OCI-LY7 (cell line): ENCODE data around the gene ARHGAP18.

Source experiments
- EZH2phosphoT487 ChIP-seq: fragments of 200-600 bp; sonication (generic); IDR thresholded peaks from 2 replicates; pipeline ENCODE4 v1.6.1; 2018; ENCODE audit warnings: low read depth, borderline replicate concordance, mild to moderate bottlenecking, mixed run types, antibody characterized with exemption, low read length, moderate library complexity, mixed read lengths
- TF ChIP-seq, protein P1 (sequence below): fragments of 200-600 bp; sonication (generic); conservative IDR thresholded peaks from 2 replicates; pipeline ENCODE4 v1.5.1; 2014; ENCODE audit warnings: mild to moderate bottlenecking, antibody characterized with exemption, low read length, moderate library complexity, mixed read lengths

DNA sequence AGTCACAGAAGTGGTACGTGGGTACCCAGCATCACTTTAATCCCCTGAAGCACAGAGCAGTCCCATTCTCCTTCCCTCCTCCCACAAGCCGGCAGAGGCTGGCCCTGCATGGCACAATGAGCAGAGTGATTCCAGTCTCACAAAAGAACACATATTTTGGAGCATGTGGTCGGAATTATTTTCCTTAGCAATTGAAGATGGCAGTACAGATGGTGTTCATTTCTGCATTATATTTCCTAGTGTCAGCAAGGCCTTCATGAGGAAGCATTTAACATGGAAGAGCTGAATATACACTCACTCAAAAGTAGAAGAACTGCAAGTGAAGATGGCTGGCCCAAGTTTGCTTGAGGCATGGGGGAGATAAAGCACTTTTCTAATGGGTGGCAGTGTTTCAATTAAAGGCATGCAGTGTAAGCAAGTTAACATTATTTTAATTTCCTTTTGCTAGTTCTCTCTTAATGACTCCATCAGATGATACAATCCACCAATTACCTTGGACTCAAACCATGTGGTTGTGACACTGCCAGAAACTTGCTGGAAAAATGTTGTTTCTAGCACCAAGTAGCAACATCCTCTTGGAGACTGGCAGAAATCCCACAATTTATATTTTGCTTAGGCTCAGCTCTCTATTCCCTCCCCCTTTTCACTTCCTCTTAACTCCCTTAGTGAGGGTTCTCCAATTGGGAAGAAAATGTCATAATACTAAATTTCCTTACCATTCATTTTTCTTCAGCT, 74.4 kb downstream of the ARHGAP18 start:
- TF ChIP-seq, protein P1, sequence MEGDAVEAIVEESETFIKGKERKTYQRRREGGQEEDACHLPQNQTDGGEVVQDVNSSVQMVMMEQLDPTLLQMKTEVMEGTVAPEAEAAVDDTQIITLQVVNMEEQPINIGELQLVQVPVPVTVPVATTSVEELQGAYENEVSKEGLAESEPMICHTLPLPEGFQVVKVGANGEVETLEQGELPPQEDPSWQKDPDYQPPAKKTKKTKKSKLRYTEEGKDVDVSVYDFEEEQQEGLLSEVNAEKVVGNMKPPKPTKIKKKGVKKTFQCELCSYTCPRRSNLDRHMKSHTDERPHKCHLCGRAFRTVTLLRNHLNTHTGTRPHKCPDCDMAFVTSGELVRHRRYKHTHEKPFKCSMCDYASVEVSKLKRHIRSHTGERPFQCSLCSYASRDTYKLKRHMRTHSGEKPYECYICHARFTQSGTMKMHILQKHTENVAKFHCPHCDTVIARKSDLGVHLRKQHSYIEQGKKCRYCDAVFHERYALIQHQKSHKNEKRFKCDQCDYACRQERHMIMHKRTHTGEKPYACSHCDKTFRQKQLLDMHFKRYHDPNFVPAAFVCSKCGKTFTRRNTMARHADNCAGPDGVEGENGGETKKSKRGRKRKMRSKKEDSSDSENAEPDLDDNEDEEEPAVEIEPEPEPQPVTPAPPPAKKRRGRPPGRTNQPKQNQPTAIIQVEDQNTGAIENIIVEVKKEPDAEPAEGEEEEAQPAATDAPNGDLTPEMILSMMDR, result no peak
- no peak for TF ChIP-seq EZH2phosphoT487
